KOPT-K1 (cell line): ENCODE measurements around the gene SGCA.

ENCODE experiments used
- H3K27ac ChIP-seq: fragments of 200-600 bp; sonication (generic); 2 replicates; pipeline ENCODE4 v1.5.1; 2016; ENCODE audit warnings: antibody characterized with exemption, mild to moderate bottlenecking, low read depth, low read length; ENCODE audit not compliant: poor library complexity, severe bottlenecking
- H3K36me3 ChIP-seq: fragments of 200-600 bp; sonication (generic); 2 replicates; pipeline ENCODE4 v1.5.1; 2017; ENCODE audit warnings: antibody characterized with exemption, mild to moderate bottlenecking, low read length, moderate library complexity; ENCODE audit not compliant: insufficient read depth
- H3K9me3 ChIP-seq: fragments of 200-600 bp; sonication (generic); 2 replicates; pipeline ENCODE4 v1.5.1; 2017; ENCODE audit warnings: antibody characterized with exemption, low read length, mild to moderate bottlenecking; ENCODE audit not compliant: insufficient read depth, poor library complexity, severe bottlenecking

The SGCA gene

GRCh38 chr17:50165867-50166517, at the start of gene SGCA:
Gene SGCA, plus strand, starts transcription at chr17:50166005. Its CDS starts 36 bp downstream, at chr17:50166041.
- no peak within 1 kb of the TSS for H3K27ac ChIP-seq

GRCh38 chr17:50117202-50118051, 48.4 kb upstream of the SGCA start:
- H3K36me3 ChIP-seq: no peaks in the 10 kb centered on the region
- no peak overlapping the region for H3K27ac ChIP-seq
- no peaks in the 10 kb centered on the region for H3K9me3 ChIP-seq

More at GRCh38 chr17:50165867-50166517, at the start of gene SGCA:
- Histone ChIP-seq H3K36me3 (no peaks in the 10 kb centered on the region), H3K9me3 (no peaks in the 10 kb centered on the region)

- no peaks in the 10 kb centered on the region for H3K36me3 ChIP-seq
- H3K27ac ChIP-seq: no peak overlapping the region
- H3K9me3 ChIP-seq: no peaks in the 10 kb centered on the region
Measured at GRCh38 chr17:50118076-50118827, 47.6 kb upstream of the SGCA start.

- Histone ChIP-seq H3K36me3 (no peaks in the 10 kb centered on the region), H3K9me3 (no peaks in the 10 kb centered on the region), H3K27ac (no peak overlapping the region)
Measured at GRCh38 chr17:50118828-50119218, 47.0 kb upstream of the SGCA start.

- Histone ChIP-seq H3K9me3 (no peaks in the 10 kb centered on the region), H3K27ac (no peak overlapping the region), H3K36me3 (no peaks in the 10 kb centered on the region)
Measured at GRCh38 chr17:50120475-50121253, 45.1 kb upstream of the SGCA start.

- H3K36me3 ChIP-seq: no peaks in the 10 kb centered on the region
- no peaks in the 10 kb centered on the region for H3K9me3 ChIP-seq
- no peak overlapping the region for H3K27ac ChIP-seq
Measured at GRCh38 chr17:50122945-50123344, 42.9 kb upstream of the SGCA start.

- Histone ChIP-seq H3K27ac (no peak overlapping the region), H3K9me3 (no peaks in the 10 kb centered on the region), H3K36me3 (no peaks in the 10 kb centered on the region)
Measured at GRCh38 chr17:50123649-50124349, 42.0 kb upstream of the SGCA start.

GRCh38 chr17:50125420-50125997, 40.3 kb upstream of the SGCA start:
- Histone ChIP-seq H3K9me3 (no peaks in the 10 kb centered on the region), H3K27ac (no peak overlapping the region), H3K36me3 (no peaks in the 10 kb centered on the region)

GRCh38 chr17:50127697-50128361, 38.0 kb upstream of the SGCA start:
- Histone ChIP-seq H3K36me3 (peaks cover 2% of the 10 kb centered on the region; the same call in 1 of the 2 replicates), H3K9me3 (no peaks in the 10 kb centered on the region), H3K27ac (no peak overlapping the region)

GRCh38 chr17:50128441-50129352, 37.1 kb upstream of the SGCA start:
- peaks cover 6% of the 10 kb centered on the region; the same call in 1 of the 2 replicates for H3K36me3 ChIP-seq
- no peaks in the 10 kb centered on the region for H3K9me3 ChIP-seq
- H3K27ac ChIP-seq: no peak overlapping the region

GRCh38 chr17:50129353-50129727, 36.5 kb upstream of the SGCA start:
- Histone ChIP-seq H3K36me3 (peaks cover 11% of the 10 kb centered on the region; the same call in 1 of the 2 replicates), H3K27ac (no peak overlapping the region), H3K9me3 (no peaks in the 10 kb centered on the region)

GRCh38 chr17:50129728-50130558, 35.9 kb upstream of the SGCA start, which contains the start of gene SAMD14:
Gene SAMD14, minus strand, starts transcription at chr17:50130160. Its CDS starts 5,201 bp downstream, at chr17:50124959.
- Histone ChIP-seq H3K27ac (no peak within 1 kb of the TSS), H3K36me3 (peaks cover 17% of the 10 kb centered on the region; the same call in 1 of the 2 replicates), H3K9me3 (no peaks in the 10 kb centered on the region)
